KG1 (cell line): Measurements from ENCODE around the gene MARS1.

Experiments
- DNase-seq: peaks from one replicate; lab custom pipeline; 2025; lab: John Stamatoyannopoulos, UW

MARS1 gene

DNA sequence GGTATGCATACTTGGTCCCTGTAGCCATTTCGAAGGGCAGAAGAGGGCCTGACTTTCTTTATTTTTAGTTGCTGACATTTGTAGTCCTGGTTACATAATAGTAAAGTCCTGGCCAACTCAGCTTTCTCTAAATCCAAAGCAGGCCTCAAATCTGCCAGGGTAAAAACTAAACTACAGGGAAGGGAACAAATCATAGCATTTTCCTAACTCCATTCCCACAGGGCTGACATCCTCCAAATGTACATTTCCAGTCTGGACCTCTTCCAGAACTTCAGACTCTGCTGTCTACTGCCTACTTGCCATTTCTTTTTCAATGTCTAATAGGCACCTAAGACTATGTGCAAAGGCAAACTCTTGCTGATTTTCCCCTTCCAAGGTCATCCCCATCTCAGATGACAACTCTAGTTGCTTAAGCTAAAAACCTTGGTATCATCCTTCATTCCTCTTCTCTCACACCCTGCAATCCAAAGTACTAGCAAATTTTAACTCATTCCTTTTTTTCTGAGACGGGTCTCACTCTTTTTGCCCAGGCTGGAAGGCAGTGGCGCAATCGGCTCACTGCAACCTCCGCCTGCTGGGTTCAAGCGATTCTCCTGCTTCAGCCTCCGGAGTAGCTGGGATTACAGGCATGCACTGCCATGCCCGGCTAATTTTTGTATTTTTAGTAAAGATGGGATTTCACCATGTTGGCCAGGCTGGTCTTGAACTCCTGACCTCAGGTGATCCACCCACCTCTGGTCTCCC is 30.5 kb downstream of the MARS1 start:
- no peak for DNase-seq

- no peak for DNase-seq
These were observed 31.3 kb downstream of the MARS1 start for GRCh38 chr12:57518920-57519795.

- DNase-seq, result no peak
These were observed 31.9 kb downstream of the MARS1 start for GRCh38 chr12:57519796-57520052.

- peak; percentile 69 for DNase-seq
These were observed 32.4 kb downstream of the MARS1 start, which contains the start of gene DDIT3 for GRCh38 chr12:57520053-57520818. DDIT3 (minus strand) TSS chr12:57520514; CDS start chr12:57517406, 3,108 bp downstream.

DNA sequence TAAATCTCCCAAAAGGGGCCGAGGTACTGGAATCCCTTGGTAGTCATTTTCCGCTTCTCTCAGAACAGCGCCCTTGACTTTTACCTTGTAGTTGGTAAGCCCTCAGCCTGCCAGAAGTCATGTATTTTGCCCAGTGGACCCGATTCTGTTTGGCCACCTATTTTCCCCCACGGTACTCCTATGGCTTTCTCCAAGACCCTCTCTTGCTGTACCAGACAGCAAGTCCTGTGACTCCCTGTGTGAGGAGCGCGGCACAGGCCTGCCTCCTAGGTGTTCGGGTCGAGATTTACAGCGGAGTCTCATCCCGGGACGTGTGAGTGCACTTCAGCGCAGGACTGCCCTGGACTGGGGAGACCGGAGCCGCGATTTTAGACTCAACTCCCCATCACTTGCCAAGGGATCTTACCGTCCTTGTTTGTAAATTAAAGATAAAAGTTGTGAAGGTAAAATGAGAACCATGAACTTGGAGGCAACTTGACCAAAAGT is 33.7 kb downstream of the MARS1 start:
- no peak for DNase-seq

GRCh38 chr12:57522011-57522886 is 34.4 kb downstream of the MARS1 start, which contains the start of gene MBD6:
MBD6 (plus strand) TSS chr12:57522824; CDS start chr12:57524304, 1,480 bp downstream.
- DNase-seq, result peak; percentile 33

DNA sequence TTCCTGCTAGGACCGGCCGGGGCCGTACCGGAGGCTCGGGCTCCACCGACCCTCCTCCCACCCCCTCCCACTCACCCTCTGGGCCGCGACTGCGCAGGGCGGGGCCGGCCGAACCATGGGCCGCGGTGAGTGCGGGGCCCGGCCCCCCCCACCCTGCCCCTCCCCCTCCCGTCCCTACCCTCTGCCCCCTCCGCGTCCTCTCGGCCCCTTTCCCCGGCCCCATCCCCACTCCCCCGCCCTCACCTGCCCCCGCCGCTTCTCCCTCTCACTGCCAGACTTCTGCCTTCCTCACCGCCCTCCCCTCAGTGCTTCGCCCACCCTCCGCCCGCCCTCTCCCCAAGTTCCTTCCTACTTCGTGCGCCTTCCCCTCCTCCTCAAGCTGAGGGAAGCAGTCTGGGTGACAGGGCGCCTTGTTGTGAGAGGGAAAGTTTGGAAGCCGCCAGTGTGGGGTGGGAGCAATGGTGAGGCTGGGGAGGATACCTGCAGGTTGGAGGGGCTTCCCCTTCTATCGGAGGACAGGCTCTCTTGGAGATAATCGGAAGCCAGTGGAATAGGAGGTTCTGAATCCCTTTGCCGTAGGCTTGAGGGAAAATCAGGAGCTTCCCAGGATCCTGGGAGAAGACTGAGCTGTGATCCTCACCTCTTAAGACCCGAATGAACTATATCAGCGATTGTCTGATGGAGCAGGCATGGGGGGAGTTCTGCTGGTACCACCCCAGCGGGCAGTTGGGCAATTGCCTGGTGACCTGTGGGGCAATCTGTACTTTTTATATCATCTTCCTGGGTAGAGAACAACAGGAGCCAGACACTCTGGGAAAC is 35.2 kb downstream of the MARS1 start:
- DNase-seq, result peak; percentile 23

- no peak for DNase-seq
These were observed 36.1 kb downstream of the MARS1 start for GRCh38 chr12:57523706-57524614.

DNA sequence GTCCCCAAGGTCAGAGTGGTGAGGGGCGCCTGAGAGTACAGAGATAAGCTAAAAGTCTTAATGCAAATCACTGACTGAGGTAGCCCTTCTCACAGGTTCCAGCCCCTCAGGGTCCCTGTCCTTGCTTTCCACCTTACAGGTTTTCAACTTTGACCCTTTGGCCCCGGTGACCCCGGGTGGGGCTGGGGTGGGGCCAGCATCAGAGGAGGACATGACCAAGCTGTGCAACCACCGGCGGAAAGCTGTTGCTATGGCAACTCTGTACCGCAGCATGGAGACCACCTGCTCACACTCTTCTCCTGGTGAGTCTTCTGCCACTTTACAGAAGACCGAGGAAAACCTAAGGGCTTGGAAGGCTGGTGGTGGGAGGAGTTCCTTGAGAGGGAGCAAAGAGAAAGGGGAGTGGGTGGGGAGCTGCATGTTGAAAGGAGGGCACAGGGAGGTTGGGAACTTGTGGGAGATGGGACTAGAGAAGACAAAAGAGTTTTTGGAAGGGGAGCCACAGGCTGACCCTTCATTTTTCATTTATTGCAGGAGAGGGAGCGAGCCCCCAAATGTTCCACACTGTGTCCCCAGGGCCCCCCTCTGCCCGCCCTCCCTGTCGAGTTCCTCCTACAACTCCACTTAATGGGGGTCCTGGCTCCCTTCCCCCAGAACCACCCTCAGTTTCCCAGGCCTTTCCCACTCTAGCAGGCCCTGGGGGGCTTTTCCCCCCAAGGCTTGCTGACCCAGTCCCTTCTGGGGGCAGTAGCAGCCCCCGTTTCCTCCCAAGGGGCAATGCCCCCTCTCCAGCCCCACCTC is 37.1 kb downstream of the MARS1 start:
- DNase-seq, result no peak

DNA sequence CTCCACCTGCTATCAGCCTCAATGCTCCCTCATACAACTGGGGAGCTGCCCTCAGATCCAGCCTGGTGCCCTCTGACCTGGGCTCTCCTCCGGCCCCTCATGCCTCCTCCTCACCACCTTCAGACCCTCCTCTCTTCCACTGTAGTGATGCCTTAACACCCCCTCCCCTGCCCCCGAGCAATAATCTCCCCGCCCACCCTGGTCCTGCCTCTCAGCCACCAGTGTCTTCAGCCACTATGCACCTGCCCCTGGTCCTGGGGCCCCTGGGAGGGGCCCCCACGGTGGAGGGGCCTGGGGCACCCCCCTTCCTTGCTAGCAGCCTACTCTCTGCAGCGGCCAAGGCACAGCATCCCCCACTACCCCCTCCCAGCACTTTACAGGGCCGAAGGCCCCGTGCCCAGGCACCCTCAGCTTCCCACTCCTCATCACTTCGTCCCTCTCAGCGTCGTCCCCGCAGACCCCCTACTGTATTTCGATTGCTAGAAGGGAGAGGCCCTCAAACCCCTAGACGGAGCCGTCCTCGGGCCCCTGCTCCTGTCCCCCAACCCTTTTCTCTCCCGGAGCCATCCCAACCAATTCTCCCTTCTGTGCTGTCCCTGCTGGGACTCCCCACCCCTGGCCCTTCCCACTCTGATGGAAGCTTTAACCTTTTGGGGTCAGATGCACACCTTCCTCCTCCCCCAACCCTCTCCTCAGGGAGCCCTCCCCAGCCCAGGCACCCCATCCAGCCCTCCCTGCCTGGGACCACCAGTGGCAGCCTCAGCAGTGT is 37.9 kb downstream of the MARS1 start:
- no peak for DNase-seq

- DNase-seq, result no peak
These were observed 38.7 kb downstream of the MARS1 start for GRCh38 chr12:57526477-57527126.

GRCh38 chr12:57527184-57527583 is 39.3 kb downstream of the MARS1 start:
- DNase-seq, result no peak

DNA sequence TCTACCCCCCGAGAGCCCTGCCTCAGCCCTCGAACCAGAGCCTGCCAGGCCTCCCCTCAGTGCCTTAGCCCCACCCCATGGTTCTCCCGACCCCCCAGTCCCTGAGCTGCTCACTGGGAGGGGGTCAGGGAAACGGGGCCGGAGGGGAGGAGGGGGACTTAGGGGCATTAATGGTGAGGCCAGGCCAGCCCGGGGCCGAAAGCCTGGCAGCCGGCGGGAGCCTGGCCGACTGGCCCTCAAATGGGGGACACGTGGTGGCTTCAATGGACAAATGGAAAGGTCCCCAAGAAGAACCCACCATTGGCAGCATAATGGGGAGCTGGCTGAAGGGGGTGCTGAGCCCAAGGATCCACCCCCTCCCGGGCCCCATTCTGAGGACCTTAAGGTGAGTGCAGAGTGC is 40.3 kb downstream of the MARS1 start:
- DNase-seq, result no peak

DNA sequence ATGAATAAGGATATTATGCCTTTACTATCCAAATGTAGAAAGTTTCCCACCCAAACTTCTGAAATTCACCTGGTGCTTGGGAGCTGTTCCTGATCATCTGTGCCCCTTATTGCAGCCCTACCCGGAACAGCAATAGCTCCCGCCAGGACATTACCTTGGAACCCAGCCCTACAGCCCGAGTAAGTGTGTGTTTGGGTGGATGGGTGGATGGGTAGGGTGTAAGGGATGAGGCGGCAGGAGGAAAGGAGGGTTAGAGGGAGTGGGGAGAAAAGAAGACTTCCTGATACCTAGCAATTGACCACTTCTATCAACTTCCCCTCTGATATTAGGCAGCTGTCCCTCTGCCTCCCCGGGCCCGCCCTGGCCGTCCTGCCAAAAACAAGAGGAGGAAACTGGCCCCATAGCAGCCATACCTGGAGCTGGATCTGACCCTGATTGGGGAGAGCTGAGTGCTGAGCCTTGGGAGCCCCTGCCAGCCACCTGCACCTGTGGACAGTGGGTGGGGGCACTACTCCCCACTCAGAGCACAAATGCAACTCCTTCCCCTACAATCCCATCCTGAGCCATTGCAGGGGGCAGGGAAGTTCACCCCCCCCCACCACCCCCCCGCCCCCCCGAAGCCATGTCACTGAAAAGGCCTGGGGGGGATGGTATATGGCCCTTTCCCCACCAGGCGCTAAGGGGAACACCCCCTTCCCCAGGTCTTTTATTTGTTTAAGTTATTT is 41.1 kb downstream of the MARS1 start:
- no peak for DNase-seq

DNA sequence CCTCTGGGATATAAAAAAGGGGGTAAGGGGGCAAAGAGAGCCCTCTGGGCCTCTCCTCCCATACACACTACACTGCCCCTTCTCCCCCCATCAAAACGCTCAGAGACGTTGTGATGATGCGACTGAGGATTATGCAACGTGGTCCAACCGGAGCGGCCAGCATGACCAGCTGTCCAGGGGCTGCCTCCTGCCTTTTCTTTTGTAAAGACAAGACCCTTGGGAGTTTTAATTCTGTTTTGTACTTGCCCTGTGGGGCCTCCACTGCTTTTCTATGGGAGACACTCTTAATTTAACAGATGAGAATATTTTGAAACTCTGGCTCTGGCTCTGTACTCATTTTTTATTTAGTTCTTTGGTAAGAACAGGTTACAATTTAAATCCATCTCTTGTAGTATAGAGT is 42.0 kb downstream of the MARS1 start:
- DNase-seq, result no peak

- no peak for DNase-seq
These were observed 42.7 kb downstream of the MARS1 start for GRCh38 chr12:57530396-57531142.
